A549 (cell line): ENCODE measurements around the gene NEUROG1. TPM values are rescaled to one million over a fixed set of nuclear protein-coding genes. Genes with fewer than 3 reads are reported as not detected.

Source experiments
- ATAC-seq, 2 experiments: fragments of 200-7000 bp in 1 of 2; fragments of >200 bp in 1 of 2; cut with Nextera tagmentation in 1 of 2; cut with Tn5 transposase in 1 of 2; 3 replicates each; pipeline versions ENCODE4 v1.8.0 to v1.9.1; 2018 to 2020; ENCODE audit warnings: mild to moderate bottlenecking in 1 of 2, moderate library complexity in 1 of 2
- CTCF ChIA-PET: fragments of 300-600 bp; sonication (Branson Sonifier 250); formaldehyde crosslinking; extraction: SDS; loops from one replicate; lab custom pipeline; 2021; ENCODE audit warnings: antibody characterized with exemption, inconsistent platforms; lab: Yijun Ruan, JAX
- POLR2A ChIA-PET: fragments of 350-600 bp; formaldehyde crosslinking; extraction: SDS; loops from one replicate; lab custom pipeline; 2021; ENCODE audit warnings: antibody characterized with exemption, inconsistent platforms; lab: Yijun Ruan, JAX
- DNase-seq, 2 experiments: peaks; one replicate each; pipeline versions ENCODE4 v3.0.0 to v3.0.0-alpha.2; 2011 to 2016; ENCODE audit warnings: low read depth in 1 of 2, low spot score in 1 of 2
- FAIRE-seq: peaks from 2 replicates; lab custom pipeline; 2011; peaks lifted over from hg19 to GRCh38; lab: Jason Lieb, UNC
- H3K27ac ChIP-seq, 2 experiments: fragments of >200 bp; sonication (Bioruptor Twin); formaldehyde crosslinking; 3 replicates each; pipeline ENCODE4 v1.5.1; 2016 to 2017
- H3K4me1 ChIP-seq: fragments of >200 bp; sonication (Bioruptor Twin); formaldehyde crosslinking; 3 replicates; pipeline ENCODE4 v1.6.1; 2016
- H3K4me2 ChIP-seq: fragments of >200 bp; sonication (Bioruptor Twin); formaldehyde crosslinking; 3 replicates; pipeline ENCODE4 v1.6.1; 2016
- H3K4me3 ChIP-seq: fragments of >200 bp; sonication (Bioruptor Twin); formaldehyde crosslinking; 3 replicates; pipeline ENCODE4 v1.5.1; 2016
- H3K9me3 ChIP-seq: fragments of >200 bp; sonication (Bioruptor Twin); formaldehyde crosslinking; 3 replicates; pipeline ENCODE4 v1.6.1; 2016
- BHLHE40 ChIP-seq: IDR thresholded peaks from 2 replicates; pipeline ENCODE4 v1.6.1; 2012; ENCODE audit warnings: low read depth, low read length, inconsistent platforms
- CTCF ChIP-seq: fragments of >200 bp; sonication (Bioruptor Twin); formaldehyde crosslinking; IDR thresholded peaks from 3 replicates; pipeline ENCODE4 v1.5.1; 2016
- E2F6 ChIP-seq: IDR thresholded peaks from 2 replicates; pipeline ENCODE4 v1.6.1; 2012; ENCODE audit warnings: low read depth, borderline replicate concordance
- EHMT2 ChIP-seq: fragments of 200-600 bp; sonication (generic); IDR thresholded peaks from 2 replicates; pipeline ENCODE4 v1.6.1; 2016; ENCODE audit warnings: antibody characterized with exemption, low read depth, mild to moderate bottlenecking, moderate library complexity
- ELK1 ChIP-seq: fragments of 150-350 bp; IDR thresholded peaks from 2 replicates; pipeline ENCODE4 v1.6.1; 2014; ENCODE audit warnings: low read depth, mild to moderate bottlenecking, low read length
- EP300 ChIP-seq, 2 experiments: fragments of >200 bp; sonication (Bioruptor Twin); formaldehyde crosslinking; IDR thresholded peaks; 2 replicates in 1 of 2; 3 replicates in 1 of 2; pipeline ENCODE4 v1.6.1; 2016 to 2017
- FOSL2 ChIP-seq, 2 experiments: fragments of 450-650 bp in 1 of 2; fragments of >200 bp in 1 of 2; sonication (Bioruptor Twin) in 1 of 2; formaldehyde crosslinking; IDR thresholded peaks; 2 replicates each; pipeline versions ENCODE4 v1.5.0 to v1.6.1; 2016 to 2020; ENCODE audit warnings: mild to moderate bottlenecking in 1 of 2, moderate library complexity in 1 of 2
- FOXS1 ChIP-seq: fragments of 250-450 bp; sonication (Bioruptor Pico); IDR thresholded peaks from 2 replicates; pipeline ENCODE4 v1.5.0; 2020; ENCODE audit warnings: mild to moderate bottlenecking, moderate library complexity
- HES2 ChIP-seq: fragments of >200 bp; sonication (Bioruptor Twin); formaldehyde crosslinking; IDR thresholded peaks from 2 replicates; pipeline ENCODE4 v1.6.1; 2016
- HOXB13 ChIP-seq: fragments of 250-450 bp; sonication (Bioruptor Pico); IDR thresholded peaks from 2 replicates; pipeline ENCODE4 v1.5.0; 2020; ENCODE audit warnings: low read depth, mild to moderate bottlenecking, moderate library complexity
- KDM1A ChIP-seq: fragments of 200-600 bp; sonication (generic); IDR thresholded peaks from 2 replicates; pipeline ENCODE4 v1.6.1; 2016; ENCODE audit warnings: low read depth, mild to moderate bottlenecking
- MAX ChIP-seq: IDR thresholded peaks from 2 replicates; pipeline ENCODE4 v1.6.1; 2012
- MAZ ChIP-seq: fragments of 150-350 bp; IDR thresholded peaks from 2 replicates; pipeline ENCODE4 v1.6.1; 2014; ENCODE audit warnings: antibody characterized with exemption, low read depth, low read length, borderline replicate concordance
- MYC ChIP-seq: IDR thresholded peaks from 2 replicates; pipeline ENCODE4 v1.6.1; 2012; ENCODE audit warnings: mild to moderate bottlenecking, inconsistent platforms, low read length, improper control_type of control experiment, borderline replicate concordance
- NFE2L2 ChIP-seq: fragments of 150-350 bp; conservative IDR thresholded peaks from 2 replicates; pipeline ENCODE4 v1.6.1; 2014; ENCODE audit warnings: low read length
- PBX3 ChIP-seq: IDR thresholded peaks from 2 replicates; pipeline ENCODE4 v1.6.1; 2012
- REST ChIP-seq: fragments of 200-600 bp; sonication (generic); IDR thresholded peaks from 2 replicates; pipeline ENCODE4 v1.6.1; 2016; ENCODE audit warnings: antibody characterized with exemption, mild to moderate bottlenecking, moderate library complexity
- TFCP2L1 ChIP-seq: fragments of 250-450 bp; sonication (Bioruptor Pico); IDR thresholded peaks from 2 replicates; pipeline ENCODE4 v1.5.0; 2021; ENCODE audit warnings: mild to moderate bottlenecking
- ZC3H11A ChIP-seq: fragments of 450-650 bp; IDR thresholded peaks from 2 replicates; pipeline ENCODE4 v1.6.1; 2014; ENCODE audit warnings: antibody characterized with exemption, mild to moderate bottlenecking
- ZFP36 ChIP-seq: fragments of 450-650 bp; IDR thresholded peaks from 2 replicates; pipeline ENCODE4 v1.6.1; 2014; ENCODE audit warnings: borderline replicate concordance; ENCODE audit not compliant: partially characterized antibody
- ZNF302 ChIP-seq: fragments of 250-450 bp; sonication (Bioruptor Pico); IDR thresholded peaks from 2 replicates; pipeline ENCODE4 v1.9.0; 2021; ENCODE audit warnings: inconsistent platforms, mild to moderate bottlenecking, moderate library complexity
- ZSCAN20 ChIP-seq: fragments of 250-450 bp; sonication (Bioruptor Pico); IDR thresholded peaks from 2 replicates; pipeline ENCODE4 v1.8.0; 2022; ENCODE audit warnings: mild to moderate bottlenecking, moderate library complexity
- WGBS: methylation state at CpG from one replicate; pipeline ENCODE4 v1.1.6; 2017; ENCODE audit errors: missing lambda C conversion rate; 5-methylcytosine and 5-hydroxymethylcytosine counted together
- polyA plus RNA-seq, 4 experiments: library from polyadenylated mRNA; depleted of rRNA in 3 of 4; stranded (reverse); fragments of >200 nt; fragmentation: RNase III in 1 of 4; extraction: RNeasy Plus Mini Kit Qiagen cat#74134 plus additional on column Dnase treatment in 1 of 4; gene quantifications; 2 replicates in 3 of 4; 3 replicates in 1 of 4; pipeline ENCODE4 v1.2.3, GENCODE V29; 2011 to 2017

NEUROG1 gene
- polyA plus RNA-seq, 2 of the 4 experiments (the other 2 are of a cell fraction), result not detected

GRCh38 chr5:135511761-135512575 lies 23.8 kb downstream of the NEUROG1 start:
- no peak for DNase-seq
- TF ChIP-seq FOSL2 (IDR thresholded peaks at IDR 0.05), result no peak
- TF ChIP-seq FOSL2 (CRISPR knock-in tag; IDR thresholded peaks at IDR 0.05), result no peak
- no peak for TF ChIP-seq MAZ
- no peak for TF ChIP-seq ELK1
- no peak for TF ChIP-seq HOXB13 (CRISPR knock-in tag)
- TF ChIP-seq HES2, result no peak
- no peak for TF ChIP-seq KDM1A
- TF ChIP-seq ZNF302 (CRISPR knock-in tag), result no peak
- no peak for TF ChIP-seq TFCP2L1 (CRISPR knock-in tag)
- no peak for TF ChIP-seq ZSCAN20 (CRISPR knock-in tag)
- no peak for TF ChIP-seq NFE2L2
- TF ChIP-seq REST, result no peak
- no peak for TF ChIP-seq ZC3H11A
- TF ChIP-seq MYC, result no peak
- no peak for TF ChIP-seq EP300 (IDR thresholded peaks at IDR 0.05)
- ATAC-seq, result no peak
- Histone ChIP-seq H3K9me3 (no peaks in the 10 kb centered on the region), H3K27ac (no peak overlapping the region), H3K4me3 (no peak overlapping the region), H3K4me1 (no peaks in the 10 kb centered on the region), H3K4me2 (no peak overlapping the region)
- ChIA-PET POLR2A (no interaction called here), CTCF (interaction anchor here (0.6 to 1.8 kb wide), 5 partner anchors 19 to 54 kb away, joined by 3 to 11 read pairs (median 4); no protein-coding TSS in a partner anchor)
- WGBS, result 65% methylated on average over 1 of the region's 1 CpG
- no peak for FAIRE-seq

GRCh38 chr5:135509995-135510394 lies 25.8 kb downstream of the NEUROG1 start:
- no peak for DNase-seq
- TF ChIP-seq E2F6 (no peak), EHMT2 (no peak), FOSL2 (IDR thresholded peaks at IDR 0.05) (no peak), FOSL2 (CRISPR knock-in tag; IDR thresholded peaks at IDR 0.05) (no peak), MYC (no peak), PBX3 (no peak), MAX (no peak), BHLHE40 (no peak), ELK1 (no peak), FOXS1 (no peak), ZFP36 (no peak), CTCF (no peak)
- peaks cover 5% of the 10 kb centered on the region; the same call in 1 of the 3 replicates for H3K4me1 ChIP-seq
- H3K4me2 ChIP-seq, result no peak overlapping the region
- FAIRE-seq, result no peak
- no peak overlapping the region for H3K4me3 ChIP-seq
- 38% methylated on average over 6 of the region's 6 CpGs for WGBS
- no peaks in the 10 kb centered on the region for H3K9me3 ChIP-seq
- ChIA-PET POLR2A (no interaction called here), CTCF (interaction anchor here (0.9 to 2.4 kb wide), 7 partner anchors 10 to 52 kb away, joined by 3 to 10 read pairs (median 4); no protein-coding TSS in a partner anchor)
- H3K27ac ChIP-seq, result no peak overlapping the region
- no peak for ATAC-seq
